Measurements from ENCODE around the gene OTUB1.

The OTUB1 gene

DNA sequence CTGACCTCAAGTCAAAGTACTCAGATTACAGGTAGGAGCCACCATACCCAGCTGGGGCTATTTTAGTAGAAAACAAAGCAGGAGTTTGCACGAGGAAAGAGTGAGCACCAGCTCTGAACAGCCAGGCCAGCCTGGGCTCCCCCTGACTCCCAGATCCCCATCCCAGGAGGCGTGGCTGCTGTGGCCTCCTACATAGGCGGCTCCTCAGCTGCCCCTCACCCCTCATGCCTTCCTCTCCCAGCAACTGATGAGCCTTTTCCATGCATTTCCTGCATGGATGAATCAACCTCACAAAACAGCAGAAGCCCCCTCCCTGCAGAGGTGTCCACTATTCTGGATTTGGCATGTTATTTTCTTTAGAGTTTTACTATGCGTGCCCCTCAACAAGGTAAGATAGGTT lies 39.0 kb downstream of the OTUB1 start:
- DNase-seq, result no peak

- no peak for DNase-seq
These were observed 40.5 kb downstream of the OTUB1 start for GRCh38 chr11:64026575-64027205.

DNA sequence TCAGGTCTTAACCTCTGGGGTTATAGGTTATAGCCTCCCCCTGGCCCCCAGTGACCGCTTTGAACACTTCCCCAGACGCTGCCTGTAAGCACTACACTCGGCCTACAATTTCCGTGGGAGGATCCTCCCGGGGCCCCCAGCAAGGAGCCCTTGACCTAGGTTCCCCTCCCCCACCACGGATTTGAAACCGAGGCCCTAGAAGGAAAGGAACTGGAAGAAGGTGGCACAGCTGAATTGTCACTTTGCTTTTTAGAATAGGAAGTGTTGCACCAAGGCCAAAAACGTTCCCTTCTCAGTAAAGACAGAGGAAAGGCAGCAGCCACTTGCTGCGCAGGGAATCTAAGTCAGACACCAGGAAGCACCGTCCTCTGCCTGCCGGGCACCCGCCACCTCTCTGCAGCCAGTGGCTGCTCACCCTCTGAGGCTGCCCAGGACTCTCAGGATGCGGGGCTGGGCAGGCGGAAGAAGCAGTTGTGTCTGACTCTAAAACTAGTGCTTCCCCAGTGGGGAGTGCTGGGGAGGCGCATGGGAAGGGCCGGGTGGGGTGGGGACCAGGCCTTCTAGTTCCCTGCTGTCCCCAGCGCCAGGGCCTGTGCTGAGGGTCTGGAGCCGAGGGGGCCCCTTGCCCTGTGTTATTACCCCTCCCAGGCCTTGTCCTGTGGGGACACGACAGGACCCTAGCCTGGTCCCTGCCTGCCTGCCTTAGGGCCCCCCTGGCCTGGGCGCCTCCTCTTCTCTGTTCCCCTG lies 41.6 kb downstream of the OTUB1 start:
- no peak for DNase-seq

DNA sequence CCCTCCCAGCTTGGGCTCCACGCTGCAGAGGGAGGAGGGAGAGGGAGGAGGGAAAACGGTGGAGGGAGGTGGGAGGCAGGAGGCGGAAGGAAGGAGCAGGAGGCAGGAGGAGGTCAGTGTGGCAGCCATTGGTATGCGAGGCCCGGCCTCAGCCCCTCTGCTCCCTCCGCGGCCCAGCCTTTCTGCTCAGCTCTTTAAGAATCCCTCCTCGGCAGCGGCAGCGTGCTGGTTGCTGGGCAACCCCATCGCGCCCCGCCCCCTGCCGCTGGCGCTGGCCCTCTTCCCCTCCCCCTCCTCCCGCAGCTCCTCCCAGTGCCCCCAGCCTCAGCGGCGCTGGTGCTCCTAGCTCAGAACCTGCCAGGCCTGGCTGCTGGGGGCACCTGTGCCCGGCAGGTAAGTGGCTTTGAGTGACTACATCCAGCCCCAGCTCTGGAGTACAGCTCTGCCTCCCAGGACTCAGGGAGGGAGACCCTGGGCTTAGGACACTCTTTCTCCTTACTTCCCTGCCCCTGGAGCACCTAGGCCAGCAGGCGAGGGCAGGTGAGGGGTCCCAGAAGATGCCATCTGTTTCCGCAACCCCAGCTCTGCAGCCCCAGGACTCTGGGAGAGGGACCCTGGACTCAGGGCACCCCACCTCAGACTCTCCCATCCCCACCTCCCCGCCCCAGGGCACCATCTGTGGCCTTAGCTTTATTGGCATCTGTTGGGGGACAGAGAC lies 42.3 kb downstream of the OTUB1 start:
- peak; percentile 44 for DNase-seq

GRCh38 chr11:64029773-64030172 lies 43.5 kb downstream of the OTUB1 start:
- DNase-seq, result no peak

DNA sequence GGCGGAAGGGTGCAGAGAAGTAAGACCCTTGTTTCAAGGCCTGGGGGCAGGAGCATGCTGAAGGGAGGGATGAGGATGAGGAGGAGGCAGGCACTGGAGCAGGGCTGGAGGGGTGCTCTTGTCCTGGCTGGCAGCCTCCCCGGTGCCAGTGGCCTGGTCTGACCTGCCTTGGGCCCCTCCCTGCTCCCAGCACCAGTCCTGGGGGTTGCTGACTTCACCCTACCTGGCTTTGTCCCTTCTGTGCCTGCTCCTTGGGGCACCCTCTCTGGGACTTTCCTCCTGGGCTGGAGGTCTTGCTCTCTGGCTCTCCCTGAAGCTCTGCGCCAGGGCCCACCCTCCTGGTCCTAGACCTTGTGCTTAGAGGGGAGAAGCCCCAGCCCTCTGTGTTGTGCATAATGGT lies 44.8 kb downstream of the OTUB1 start:
- DNase-seq, result no peak

DNA sequence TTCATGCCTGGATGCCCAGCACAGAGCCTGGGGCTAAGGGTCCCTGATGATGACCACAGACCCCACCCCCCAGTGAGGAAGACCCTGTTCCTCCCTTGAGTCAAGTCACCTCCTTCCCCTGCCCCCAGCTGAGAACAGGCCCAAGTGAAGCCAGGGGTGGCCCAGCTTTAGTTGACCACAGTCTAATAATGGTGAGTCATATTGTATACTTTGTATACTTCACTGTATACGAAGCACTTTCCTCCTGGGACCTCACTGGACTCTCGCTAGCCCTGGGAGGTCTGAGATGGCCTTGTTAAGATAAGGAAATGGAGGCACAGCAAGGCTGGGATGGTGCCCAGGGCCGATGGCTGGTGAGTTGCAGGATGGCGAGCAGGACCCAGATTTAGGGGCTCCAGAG lies 45.8 kb downstream of the OTUB1 start:
- peak; percentile 48 for DNase-seq

DNA sequence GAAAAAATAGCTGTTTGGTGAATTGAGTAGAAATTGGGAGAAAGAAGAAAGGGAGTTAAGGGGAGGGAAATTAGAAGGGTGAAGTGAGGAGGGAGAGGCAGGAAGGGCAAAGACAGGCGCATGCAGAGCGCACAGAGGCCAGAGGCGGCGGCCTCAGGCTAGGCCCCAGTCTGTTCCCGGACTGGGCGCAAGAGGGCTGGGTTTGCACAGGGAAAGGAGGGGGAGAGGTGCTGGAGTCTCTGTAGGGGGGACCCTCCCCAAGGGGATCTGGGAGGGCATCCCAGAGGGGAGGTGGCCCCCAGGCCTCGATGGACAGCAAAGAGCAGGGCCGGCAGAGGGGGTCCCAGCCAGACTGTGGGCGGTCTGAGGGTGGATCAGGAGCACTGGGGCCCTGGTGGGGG lies 48.2 kb downstream of the OTUB1 start:
- no peak for DNase-seq

DNA sequence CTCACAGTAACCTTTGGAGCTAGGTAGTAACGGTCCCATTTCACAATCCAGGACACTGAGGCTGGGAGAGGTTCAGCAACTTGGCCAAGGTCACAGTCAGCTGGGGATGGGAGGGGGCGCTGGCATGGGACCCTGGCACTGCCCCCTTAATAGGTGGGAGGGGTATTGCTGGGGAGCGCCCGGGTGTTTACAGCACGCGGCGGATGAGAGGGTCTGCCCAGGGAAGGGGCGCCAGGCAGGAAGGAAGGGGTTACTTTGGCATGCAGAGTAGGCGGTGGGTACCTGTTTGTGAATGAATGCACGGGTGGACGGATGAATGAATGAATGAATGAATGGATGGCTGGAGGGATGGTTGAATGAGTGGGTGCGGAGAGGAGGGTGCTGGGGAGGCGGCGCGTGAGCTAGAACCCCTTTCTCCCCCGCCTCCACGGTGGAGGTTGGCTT lies 48.9 kb downstream of the OTUB1 start:
- no peak for DNase-seq

DNA sequence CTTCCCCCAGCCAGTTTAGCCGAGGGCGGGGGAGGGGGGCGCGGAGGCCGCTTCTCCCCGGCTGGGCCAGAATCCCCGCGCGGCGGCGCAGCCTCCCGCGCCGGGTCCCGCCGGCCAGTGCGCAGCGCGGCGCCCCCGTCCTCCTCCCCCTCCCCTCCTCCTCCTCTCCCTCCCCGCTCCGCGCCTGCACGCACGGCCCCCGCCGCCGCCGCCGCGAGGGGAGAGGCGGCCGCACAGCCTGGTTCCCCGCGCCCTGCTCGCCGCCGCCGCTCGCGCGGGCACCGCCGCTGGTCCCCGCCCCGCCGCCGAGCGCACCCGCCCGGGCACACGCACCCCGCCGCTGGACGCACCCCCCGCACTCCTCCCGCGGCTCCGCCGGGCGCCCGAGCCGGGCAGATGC lies 49.3 kb downstream of the OTUB1 start, which contains the start of gene FLRT1:
TSS of gene FLRT1 (plus strand) at position 356 of the 400 bp plus-strand sequence. CDS start 80,337 bp downstream, outside the sequence.
- DNase-seq, result no peak

GRCh38 chr11:64036087-64037026 lies 50.1 kb downstream of the OTUB1 start:
- peak; percentile 58 for DNase-seq

DNA sequence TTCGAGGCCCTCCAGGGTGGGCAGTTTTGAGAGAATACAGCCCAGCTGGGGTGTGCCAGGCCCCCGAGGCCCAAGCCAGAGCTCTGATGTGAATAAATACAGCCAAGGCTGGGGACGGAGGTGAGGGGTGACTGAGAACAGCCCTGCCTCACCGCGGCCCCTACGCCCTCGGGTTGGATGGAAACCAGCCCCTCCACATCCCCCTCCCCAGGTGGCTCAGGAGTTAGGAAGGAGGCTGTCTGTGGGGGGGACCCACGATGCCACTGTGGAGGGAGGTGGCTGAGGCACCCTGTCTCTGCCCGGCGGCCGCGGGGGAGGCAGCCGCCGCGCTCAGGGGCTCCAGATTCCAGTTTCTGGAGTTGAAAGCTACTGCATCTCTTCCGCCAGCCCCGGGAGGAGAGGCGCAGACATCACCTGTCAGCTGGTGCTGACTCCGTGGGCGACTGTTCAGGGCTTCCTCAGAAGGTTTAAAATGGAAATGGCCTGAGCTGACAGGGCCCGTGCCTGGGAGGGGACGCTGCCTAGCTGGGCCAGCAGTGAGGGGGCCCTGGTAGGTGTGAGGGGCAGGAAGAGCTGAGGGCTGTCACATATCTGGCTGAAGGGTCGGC lies 50.9 kb downstream of the OTUB1 start:
- DNase-seq, result no peak

GRCh38 chr11:64038500-64038899 lies 52.3 kb downstream of the OTUB1 start:
- DNase-seq, result no peak

DNA sequence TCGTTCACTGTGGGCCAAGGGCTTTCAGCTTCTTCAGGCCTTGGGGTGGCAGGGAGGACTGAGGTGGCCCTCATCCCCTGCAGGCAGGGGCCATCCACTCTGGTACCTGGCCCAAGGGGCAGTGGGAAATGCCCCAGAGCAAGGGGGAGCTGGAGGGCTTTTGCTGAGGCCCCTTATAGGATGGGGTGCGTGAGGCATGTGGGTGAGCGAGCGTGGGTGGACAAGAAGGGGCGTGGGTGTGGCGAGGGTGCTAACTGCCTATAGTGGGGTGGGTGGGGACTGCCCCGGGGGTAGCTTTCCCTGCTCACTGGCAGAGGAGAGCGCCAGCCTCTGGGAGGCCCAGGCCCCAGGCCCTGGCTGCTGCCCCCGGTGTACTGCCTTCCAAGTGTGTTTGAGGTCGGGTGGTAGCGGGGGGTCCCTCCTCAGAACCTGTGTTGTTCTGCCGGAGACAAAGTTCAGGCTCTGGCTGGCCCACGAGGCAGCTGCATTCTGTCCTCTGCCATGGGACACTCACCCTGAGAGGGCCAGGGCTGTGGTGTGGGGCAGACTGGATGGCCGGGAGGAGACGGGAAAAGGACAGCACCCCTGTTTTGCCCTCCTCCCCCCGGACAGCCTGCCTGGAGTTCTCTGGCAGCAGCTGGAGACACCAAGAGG lies 52.9 kb downstream of the OTUB1 start:
- no peak for DNase-seq

DNA sequence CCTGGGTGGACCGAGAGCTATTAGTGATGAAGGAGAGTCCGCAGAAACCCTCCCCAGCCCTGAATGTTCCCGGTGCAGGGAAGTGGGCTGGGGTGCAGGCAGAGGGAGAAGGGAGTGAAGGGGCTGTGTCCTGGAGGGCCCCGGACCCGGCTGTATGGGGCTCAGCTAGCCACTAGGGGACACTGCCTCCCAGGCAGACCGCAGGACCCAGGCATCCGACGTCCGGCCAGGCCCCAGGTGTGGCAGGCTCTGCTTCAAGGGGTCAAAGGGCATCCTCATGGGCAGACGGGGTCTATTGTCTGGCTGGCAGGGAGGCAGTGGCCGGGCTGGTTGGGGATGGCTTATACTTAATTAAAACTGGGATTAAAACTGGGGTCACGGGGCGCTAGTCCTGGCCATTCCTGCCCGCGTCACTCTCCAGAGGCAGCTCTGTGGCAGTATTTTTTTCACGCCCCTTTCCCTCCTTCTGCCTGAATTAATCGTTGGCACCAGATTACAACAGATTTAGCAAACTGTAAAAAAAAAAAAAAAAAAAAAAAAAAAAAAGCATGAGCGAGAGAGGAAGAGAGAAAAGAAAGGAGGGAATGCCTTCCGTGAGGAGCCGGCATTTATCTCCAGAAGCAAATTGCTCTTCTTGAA lies 54.6 kb downstream of the OTUB1 start:
- DNase-seq, result no peak

DNA sequence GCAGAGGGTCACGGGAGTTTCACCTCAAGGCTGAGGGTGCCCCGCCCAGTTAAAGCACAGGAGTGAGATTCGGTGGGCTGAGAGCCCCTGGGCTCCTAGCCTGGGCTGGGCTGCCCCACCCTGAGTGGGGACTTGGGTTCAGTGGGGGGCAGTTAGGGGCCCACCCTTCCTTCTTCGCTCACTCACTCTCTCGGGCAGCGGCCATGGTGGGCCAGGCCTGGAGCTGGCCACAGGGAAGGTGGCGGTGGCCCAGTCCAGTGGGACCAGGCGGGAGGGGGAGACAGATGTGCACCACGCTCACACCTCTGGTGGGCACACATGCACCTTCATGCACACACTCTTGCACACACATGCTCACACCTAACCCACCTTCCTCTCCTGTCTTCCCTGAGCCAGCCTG lies 55.6 kb downstream of the OTUB1 start:
- no peak for DNase-seq

DNA sequence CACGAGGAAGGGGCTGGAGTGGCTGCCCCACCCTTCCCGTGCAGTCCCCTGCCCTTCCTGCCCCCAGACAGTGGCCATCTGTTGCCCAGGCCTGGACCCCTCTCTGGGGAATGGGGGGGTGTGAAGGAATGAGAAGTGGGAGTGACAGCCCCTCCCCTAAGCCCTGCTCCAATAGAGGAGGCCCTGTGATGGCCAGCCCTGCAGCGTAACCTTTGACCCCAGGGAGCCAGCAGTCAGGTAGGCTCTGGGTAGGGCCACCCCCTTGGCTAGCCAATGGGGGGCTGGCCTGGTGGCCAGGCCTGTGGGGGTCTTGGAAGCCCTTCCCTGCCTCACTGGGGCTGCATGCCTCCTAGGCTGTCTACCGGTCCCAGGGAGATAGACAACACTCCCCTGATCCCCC lies 56.1 kb downstream of the OTUB1 start:
- no peak for DNase-seq

DNA sequence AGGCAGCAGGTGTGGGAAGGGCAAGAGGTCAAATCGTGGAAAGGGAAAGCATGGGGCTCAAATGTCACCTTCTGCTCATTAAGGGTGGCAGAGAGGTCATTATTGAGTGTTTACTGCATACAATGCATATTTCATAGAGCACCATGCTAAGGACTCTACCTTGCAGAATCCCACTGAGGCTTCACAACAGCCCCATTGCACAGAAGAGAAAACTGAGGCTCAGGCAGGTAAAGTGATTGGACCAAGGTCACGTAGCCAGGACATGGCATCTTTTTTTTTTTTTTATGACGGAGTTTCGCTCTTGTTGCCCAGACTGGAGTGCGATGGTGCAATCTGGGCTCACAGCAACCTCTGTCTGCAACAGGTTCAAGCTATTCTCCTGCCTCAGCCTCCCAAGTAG lies 57.3 kb downstream of the OTUB1 start:
- DNase-seq, result no peak

DNA sequence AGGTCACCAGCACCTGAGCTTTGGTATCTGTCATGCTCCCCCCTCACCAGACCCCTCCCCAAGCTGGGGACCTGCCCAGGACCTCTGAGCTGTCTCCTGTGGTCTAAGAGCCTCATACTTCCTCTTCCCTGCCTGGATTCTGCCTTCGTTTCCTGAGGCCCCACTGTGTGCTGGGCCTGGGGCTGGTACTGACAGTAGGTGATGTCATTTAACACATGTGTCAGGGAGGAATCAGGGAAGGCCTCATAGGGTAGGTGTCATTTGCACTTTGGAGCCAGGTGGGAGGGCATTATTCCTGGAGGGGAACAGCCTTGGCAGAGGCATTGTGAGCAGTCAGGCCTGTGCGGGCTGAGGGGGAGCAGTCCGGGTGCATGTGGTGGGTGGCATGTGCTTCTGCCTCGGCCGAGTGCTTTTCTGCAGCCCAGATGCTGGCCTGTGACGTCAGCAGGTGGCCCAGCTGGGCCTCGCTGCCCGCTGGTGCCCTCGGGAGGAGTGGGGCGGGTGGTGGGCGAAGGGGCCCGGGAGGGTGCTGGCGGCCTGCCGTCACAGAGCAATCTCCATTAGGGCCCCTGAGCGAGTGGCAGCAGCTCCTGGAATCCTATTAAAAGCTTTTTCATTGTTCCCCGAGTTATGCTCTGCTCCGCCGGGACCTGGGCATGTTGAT lies 58.6 kb downstream of the OTUB1 start:
- DNase-seq, result no peak

DNA sequence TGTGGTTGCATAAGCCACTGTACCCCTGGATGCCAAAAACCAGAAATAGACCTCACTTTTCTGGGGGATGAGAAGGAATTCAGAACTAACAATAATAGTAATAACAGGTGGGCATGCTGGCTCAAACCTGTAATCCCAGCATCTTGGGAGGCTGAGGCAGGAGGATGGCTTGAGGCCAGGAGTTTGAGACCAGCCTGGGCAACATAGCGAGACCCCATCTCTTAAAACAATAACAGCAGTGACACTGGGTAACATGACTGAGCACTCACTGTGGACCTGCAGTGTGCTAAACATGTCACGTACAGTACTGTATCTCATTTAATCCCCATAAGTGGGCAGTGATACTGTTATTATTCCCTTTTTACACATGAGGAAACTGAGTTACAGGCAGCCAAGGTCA lies 59.5 kb downstream of the OTUB1 start:
- DNase-seq, result no peak

All from fibroblast of skin of scalp (primary cell).